ENCODE data around the gene FH. TPM values are rescaled to one million over a fixed set of nuclear protein-coding genes. Genes with fewer than 3 reads are reported as not detected.

FH gene
- total RNA-seq, 1 experiment from 2014 or later = 112 TPM

DNA sequence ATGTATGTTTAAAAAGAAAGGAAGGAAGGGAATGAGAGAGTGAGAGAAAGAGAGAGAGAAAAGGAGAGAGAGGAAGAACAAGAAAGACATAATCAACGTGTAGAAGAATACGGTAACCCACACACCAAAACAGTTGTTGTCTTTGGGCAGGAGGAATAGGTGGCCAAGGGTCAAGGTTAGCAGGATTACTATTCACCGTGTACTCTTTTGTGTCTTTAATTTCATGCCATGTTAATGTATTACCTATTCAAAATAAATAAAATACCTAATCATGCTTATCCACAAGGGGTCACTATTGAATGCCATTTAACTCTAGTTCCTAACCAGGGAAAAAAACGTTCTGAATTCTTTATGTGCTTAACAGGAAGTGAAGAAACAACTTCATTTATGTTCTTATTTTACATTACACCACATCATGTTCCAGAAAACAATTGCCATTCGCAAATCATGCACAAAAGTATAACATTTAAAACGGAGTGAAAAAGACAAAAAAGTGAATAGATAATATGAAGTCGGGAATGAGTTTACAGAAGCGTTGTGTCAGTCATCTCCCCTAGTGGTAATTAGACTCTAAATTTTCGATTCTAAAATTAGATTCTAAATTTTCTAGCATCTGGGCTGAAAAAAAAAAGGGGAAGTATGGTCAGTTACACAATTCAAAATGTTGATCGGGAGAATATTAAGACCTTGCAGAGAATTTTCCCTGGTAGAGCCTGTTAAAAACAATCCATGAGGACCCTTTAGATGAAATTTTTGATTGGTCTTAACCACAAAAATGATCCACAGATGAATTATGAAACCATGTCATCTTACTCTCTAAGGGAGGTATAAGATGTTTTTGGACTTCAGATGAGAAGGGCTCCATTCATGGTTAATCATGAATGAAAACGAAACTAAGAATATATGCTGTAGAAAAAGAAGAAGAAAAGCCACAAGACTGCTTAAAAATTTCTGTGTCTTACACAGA is 11.9 kb upstream of the FH start:
- no TSS peak for BruUV-seq (replicated peaks)
- Mint-ChIP-seq H3K4me3 (ENCODE audit: low read depth, unreplicated experiment) (peak overlapping the region; percentile 72), H3K36me3 (ENCODE audit: insufficient read depth, unreplicated experiment) (peaks cover 9% of the 10 kb centered on the region), H3K27ac (ENCODE audit: unreplicated experiment) (peak overlapping the region; percentile 78), H3K4me1 (ENCODE audit: low read depth, unreplicated experiment) (peaks cover 26% of the 10 kb centered on the region), H3K9me3 (ENCODE audit: low read depth, unreplicated experiment) (no peaks in the 10 kb centered on the region), H3K27me3 (ENCODE audit: unreplicated experiment) (no peaks in the 10 kb centered on the region)
- TF ChIP-seq, protein P1, sequence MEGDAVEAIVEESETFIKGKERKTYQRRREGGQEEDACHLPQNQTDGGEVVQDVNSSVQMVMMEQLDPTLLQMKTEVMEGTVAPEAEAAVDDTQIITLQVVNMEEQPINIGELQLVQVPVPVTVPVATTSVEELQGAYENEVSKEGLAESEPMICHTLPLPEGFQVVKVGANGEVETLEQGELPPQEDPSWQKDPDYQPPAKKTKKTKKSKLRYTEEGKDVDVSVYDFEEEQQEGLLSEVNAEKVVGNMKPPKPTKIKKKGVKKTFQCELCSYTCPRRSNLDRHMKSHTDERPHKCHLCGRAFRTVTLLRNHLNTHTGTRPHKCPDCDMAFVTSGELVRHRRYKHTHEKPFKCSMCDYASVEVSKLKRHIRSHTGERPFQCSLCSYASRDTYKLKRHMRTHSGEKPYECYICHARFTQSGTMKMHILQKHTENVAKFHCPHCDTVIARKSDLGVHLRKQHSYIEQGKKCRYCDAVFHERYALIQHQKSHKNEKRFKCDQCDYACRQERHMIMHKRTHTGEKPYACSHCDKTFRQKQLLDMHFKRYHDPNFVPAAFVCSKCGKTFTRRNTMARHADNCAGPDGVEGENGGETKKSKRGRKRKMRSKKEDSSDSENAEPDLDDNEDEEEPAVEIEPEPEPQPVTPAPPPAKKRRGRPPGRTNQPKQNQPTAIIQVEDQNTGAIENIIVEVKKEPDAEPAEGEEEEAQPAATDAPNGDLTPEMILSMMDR (IDR thresholded peaks at IDR 0.05; ENCODE audit: unreplicated experiment) = peak; percentile 41
- CTCF ChIA-PET = interaction anchor here (0.6 to 1.2 kb wide), 2 partner anchors 9 to 80 kb away, joined by 3 to 12 read pairs; no protein-coding TSS in a partner anchor
- DNase-seq = no peak
- intact Hi-C loops (cut with micrococcal nuclease; ENCODE audit: unreplicated experiment) = loop anchor here (1.0 to 10.0 kb wide), 6 partner anchors 81 to 483 kb away; no protein-coding TSS in a partner anchor

DNA sequence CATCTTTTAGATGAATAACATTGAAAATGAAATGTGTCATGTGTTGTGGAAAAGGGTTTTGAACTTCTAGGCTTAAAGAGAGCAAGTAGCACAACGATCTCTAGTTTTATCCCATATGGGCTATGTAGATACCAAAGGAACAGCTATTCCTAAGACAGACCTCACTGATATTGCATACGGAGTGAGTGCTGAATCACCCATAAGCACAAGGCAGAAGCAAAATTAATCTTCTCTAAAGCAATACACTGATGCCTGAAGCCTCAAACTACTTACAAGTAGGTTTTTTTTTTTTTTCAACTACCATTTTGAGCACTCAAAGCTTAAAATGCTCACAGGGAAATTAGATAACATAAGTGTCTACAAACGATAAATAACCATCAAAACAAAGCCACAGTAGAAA is 7.6 kb upstream of the FH start:
- intact Hi-C loops (cut with micrococcal nuclease; ENCODE audit: unreplicated experiment) = no loop called here
- CTCF ChIA-PET = no interaction called here
- H3K4me3 Mint-ChIP-seq (ENCODE audit: low read depth, unreplicated experiment) = no peak overlapping the region
- TF ChIP-seq, protein P1 (IDR thresholded peaks at IDR 0.05; ENCODE audit: unreplicated experiment) = no peak
- peaks cover 9% of the 10 kb centered on the region for H3K36me3 Mint-ChIP-seq (ENCODE audit: insufficient read depth, unreplicated experiment)
- H3K9me3 Mint-ChIP-seq (ENCODE audit: low read depth, unreplicated experiment) = no peaks in the 10 kb centered on the region
- H3K4me1 Mint-ChIP-seq (ENCODE audit: low read depth, unreplicated experiment) = peaks cover 16% of the 10 kb centered on the region
- H3K27ac Mint-ChIP-seq (ENCODE audit: unreplicated experiment) = no peak overlapping the region
- no TSS peak for BruUV-seq (replicated peaks)
- no peak for DNase-seq
- no peaks in the 10 kb centered on the region for H3K27me3 Mint-ChIP-seq (ENCODE audit: unreplicated experiment)

- DNase-seq = no peak
- H3K27me3 Mint-ChIP-seq (ENCODE audit: unreplicated experiment) = no peaks in the 10 kb centered on the region
- H3K36me3 Mint-ChIP-seq (ENCODE audit: insufficient read depth, unreplicated experiment) = no peaks in the 10 kb centered on the region
- TF ChIP-seq, protein P1 (IDR thresholded peaks at IDR 0.05; ENCODE audit: unreplicated experiment) = no peak
- no peaks in the 10 kb centered on the region for H3K4me1 Mint-ChIP-seq (ENCODE audit: low read depth, unreplicated experiment)
- no peak overlapping the region for H3K27ac Mint-ChIP-seq (ENCODE audit: unreplicated experiment)
- no peaks in the 10 kb centered on the region for H3K9me3 Mint-ChIP-seq (ENCODE audit: low read depth, unreplicated experiment)
- CTCF ChIA-PET = interaction anchor here (1.1 kb wide), 1 partner anchor 14 kb away, joined by 3 read pairs; no protein-coding TSS in a partner anchor
- intact Hi-C loops (cut with micrococcal nuclease; ENCODE audit: unreplicated experiment) = no loop called here
- no TSS peak for BruUV-seq (replicated peaks)
- H3K4me3 Mint-ChIP-seq (ENCODE audit: low read depth, unreplicated experiment) = no peak overlapping the region
Observed at GRCh38 chr1:241525026-241525425, 5.5 kb upstream of the FH start.

- TF ChIP-seq, protein P1 (IDR thresholded peaks at IDR 0.05; ENCODE audit: unreplicated experiment) = no peak
- CTCF ChIA-PET = no interaction called here
- DNase-seq = no peak
- BruUV-seq (replicated peaks) = no TSS peak
- no peaks in the 10 kb centered on the region for H3K36me3 Mint-ChIP-seq (ENCODE audit: insufficient read depth, unreplicated experiment)
- no peak overlapping the region for H3K27ac Mint-ChIP-seq (ENCODE audit: unreplicated experiment)
- intact Hi-C loops (cut with micrococcal nuclease; ENCODE audit: unreplicated experiment) = no loop called here
- H3K27me3 Mint-ChIP-seq (ENCODE audit: unreplicated experiment) = no peaks in the 10 kb centered on the region
- H3K4me3 Mint-ChIP-seq (ENCODE audit: low read depth, unreplicated experiment) = no peak overlapping the region
- H3K9me3 Mint-ChIP-seq (ENCODE audit: low read depth, unreplicated experiment) = no peaks in the 10 kb centered on the region
- no peaks in the 10 kb centered on the region for H3K4me1 Mint-ChIP-seq (ENCODE audit: low read depth, unreplicated experiment)
Observed at GRCh38 chr1:241521718-241522117, 2.2 kb upstream of the FH start.
